ENCODE results near the gene PGR. TPM values are rescaled to one million over a fixed set of nuclear protein-coding genes. Genes with fewer than 3 reads are reported as not detected.

PGR gene
- 1.0 TPM for total RNA-seq

GRCh38 chr11:101129203-101129943, at the start of gene PGR:
Gene PGR, minus strand, starts transcription at chr11:101129813. Its CDS starts 743 bp downstream, at chr11:101129070.
- DNase-seq (ENCODE audit: low spot score) = no peak

GRCh38 chr11:101176381-101176780, 46.8 kb upstream of the PGR start:
- DNase-seq (ENCODE audit: low spot score) = no peak

- no peak for DNase-seq (ENCODE audit: low spot score)
These were observed 40.3 kb upstream of the PGR start for GRCh38 chr11:101169944-101170343.

GRCh38 chr11:101166038-101166437, 36.4 kb upstream of the PGR start:
- DNase-seq (ENCODE audit: low spot score) = no peak

GRCh38 chr11:101158119-101158518, 28.5 kb upstream of the PGR start:
- DNase-seq (ENCODE audit: low spot score) = no peak

- DNase-seq (ENCODE audit: low spot score) = no peak
These were observed 8.8 kb upstream of the PGR start for GRCh38 chr11:101138245-101138930.

- DNase-seq (ENCODE audit: low spot score) = no peak
These were observed 3.6 kb upstream of the PGR start for GRCh38 chr11:101133190-101133589.

GRCh38 chr11:101128571-101129202, 926 bp downstream of the PGR start:
- no peak for DNase-seq (ENCODE audit: low spot score)

- DNase-seq (ENCODE audit: low spot score) = no peak
These were observed 1.7 kb downstream of the PGR start for GRCh38 chr11:101127699-101128570.

GRCh38 chr11:101127197-101127698, 2.4 kb downstream of the PGR start:
- DNase-seq (ENCODE audit: low spot score) = no peak

- no peak for DNase-seq (ENCODE audit: low spot score)
These were observed 2.9 kb downstream of the PGR start for GRCh38 chr11:101126551-101127196.

- no peak for DNase-seq (ENCODE audit: low spot score)
These were observed 13.9 kb downstream of the PGR start for GRCh38 chr11:101115671-101116160.

GRCh38 chr11:101113540-101113939, 16.1 kb downstream of the PGR start:
- no peak for DNase-seq (ENCODE audit: low spot score)

GRCh38 chr11:101104716-101105115, 24.9 kb downstream of the PGR start:
- no peak for DNase-seq (ENCODE audit: low spot score)

GRCh38 chr11:101103433-101103832, 26.2 kb downstream of the PGR start:
- no peak for DNase-seq (ENCODE audit: low spot score)

GRCh38 chr11:101100601-101101000, 29.0 kb downstream of the PGR start:
- no peak for DNase-seq (ENCODE audit: low spot score)

- DNase-seq (ENCODE audit: low spot score) = no peak
These were observed 33.4 kb downstream of the PGR start for GRCh38 chr11:101096036-101096704.

GRCh38 chr11:101091781-101092180, 37.8 kb downstream of the PGR start:
- no peak for DNase-seq (ENCODE audit: low spot score)

- no peak for DNase-seq (ENCODE audit: low spot score)
These were observed 38.8 kb downstream of the PGR start for GRCh38 chr11:101090679-101091270.

- DNase-seq (ENCODE audit: low spot score) = no peak
These were observed 46.3 kb downstream of the PGR start for GRCh38 chr11:101083335-101083734.

Data from mucosa of gallbladder (tissue), 1 donor.